Stimulated activated CD8-positive, alpha-beta memory T cell treated with anti-CD3 and anti-CD28 coated beads, Interleukin-12 subunit alpha, Interleukin-12 subunit beta, amount 100 ng/mL, for 4 hours (primary cell): ENCODE measurements around the gene NIT1.
"Not testable (repeated sequence)": the region's sequence is repeated elsewhere in the genome, so short reads cannot be mapped to it uniquely, and the experiment has no call there.

Experiments used
- DNase-seq: peaks from one replicate; pipeline ENCODE4 v3.0.0-alpha.2; 2020; ENCODE audit warnings: low read depth

The NIT1 gene

DNA sequence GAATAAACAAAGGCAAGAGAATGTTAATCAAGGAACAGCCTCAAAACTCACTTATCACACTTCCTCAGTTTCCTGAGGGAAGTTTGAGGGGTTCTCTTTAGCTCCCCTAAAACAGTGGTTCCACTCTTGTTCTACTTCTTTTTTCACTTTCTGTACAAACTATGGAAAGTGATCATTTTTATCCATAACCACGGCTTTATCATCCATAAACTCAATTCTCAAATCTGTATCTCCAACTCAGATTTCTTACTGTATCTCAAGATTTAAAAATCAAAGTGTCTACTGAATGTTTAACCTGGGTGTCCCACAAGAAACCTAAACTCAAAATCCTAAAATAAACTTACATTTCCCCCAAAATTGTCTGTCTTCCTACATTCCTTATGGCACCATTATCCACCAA is 4.0 kb upstream of the NIT1 start:
- DNase-seq: no peak

DNA sequence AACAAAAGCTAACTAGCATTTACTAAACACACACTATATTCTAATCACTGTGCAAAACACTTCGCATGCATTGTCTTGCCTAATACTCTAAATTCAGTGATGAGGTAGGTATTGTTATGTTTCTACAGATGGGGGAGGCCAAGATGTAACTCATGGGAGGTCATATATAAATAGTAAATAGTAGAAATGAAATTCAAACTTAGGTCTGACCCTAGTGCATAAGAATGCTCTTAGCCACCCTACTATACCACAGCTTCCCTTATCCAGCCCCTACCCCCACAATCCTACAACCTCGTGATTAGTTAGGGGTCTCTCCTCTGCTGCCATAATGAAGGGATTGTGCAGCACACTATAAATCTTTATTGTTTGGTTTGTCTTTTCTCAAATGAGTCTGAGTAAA is 3.3 kb upstream of the NIT1 start:
- DNase-seq: no peak

DNA sequence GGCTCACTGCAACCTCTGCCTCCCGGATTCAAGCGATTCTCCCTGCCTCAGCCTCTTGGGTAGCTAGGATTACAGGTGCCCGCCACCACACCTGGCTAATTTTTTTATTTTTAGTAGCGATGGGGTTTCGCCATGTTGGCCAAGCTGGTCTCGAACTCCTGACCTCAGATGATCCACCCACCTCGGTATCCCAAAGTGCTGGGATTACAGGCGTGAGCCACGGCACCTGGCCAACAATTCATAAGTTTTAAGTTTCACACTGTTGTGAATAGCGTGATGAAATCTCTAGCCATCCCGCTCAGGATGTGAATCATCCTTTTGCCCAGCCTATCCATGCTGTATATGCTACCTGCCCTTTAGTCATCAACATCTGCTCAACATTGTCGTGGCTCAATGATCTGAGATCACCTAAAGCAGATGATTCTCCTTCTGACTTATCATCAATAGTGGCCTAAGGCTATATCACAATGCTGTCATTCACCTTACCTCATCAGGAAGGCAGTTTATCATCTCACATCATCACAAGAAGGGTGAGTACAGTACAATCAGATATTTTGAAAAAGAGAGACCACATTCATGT is 2.7 kb upstream of the NIT1 start:
- DNase-seq: no peak

DNA sequence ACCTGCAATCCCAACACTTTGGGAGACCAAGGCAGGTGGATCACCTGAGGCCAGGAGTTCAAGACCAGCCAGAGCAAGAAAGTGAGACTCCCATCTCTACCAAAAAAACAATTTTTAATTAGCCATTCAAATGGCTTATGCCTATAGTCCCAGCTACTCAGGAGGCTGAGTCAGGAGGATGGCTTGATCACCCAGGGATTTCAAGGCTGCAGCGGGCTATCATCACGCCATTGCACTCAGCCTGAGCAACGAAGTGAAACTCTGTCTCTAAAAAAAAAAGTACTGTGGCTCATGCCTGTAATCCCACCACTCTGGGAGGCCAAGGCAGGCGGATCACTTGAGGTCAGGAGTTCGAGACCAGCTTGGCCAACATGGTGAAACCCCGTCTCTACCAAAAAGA is 1.9 kb upstream of the NIT1 start:
- DNase-seq: not testable (repeated sequence)

DNA sequence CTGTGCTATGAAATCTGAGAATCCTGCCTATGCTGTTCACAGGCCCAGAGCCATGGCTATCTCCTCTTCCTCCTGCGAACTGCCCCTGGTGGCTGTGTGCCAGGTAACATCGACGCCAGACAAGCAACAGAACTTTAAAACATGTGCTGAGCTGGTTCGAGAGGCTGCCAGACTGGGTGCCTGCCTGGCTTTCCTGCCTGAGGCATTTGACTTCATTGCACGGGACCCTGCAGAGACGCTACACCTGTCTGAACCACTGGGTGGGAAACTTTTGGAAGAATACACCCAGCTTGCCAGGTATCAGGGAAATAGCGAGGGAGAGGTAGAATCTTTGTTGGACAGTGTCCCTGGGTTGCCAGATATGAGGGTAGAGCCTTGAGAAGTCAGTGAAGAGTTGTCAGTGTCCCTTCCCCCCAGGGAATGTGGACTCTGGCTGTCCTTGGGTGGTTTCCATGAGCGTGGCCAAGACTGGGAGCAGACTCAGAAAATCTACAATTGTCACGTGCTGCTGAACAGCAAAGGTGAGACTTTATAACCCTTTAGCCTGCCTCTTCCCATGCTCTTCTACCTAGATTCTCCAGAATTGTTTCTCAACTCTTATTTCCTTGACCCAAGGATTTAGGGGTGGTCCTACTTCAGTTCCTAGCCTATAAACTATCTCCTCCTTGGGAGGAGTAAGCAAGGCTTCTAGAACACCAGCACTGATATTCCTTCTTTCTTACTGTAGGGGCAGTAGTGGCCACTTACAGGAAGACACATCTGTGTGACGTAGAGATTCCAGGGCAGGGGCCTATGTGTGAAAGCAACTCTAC is 1.4 kb downstream of the NIT1 start:
- no peak for DNase-seq

DNA sequence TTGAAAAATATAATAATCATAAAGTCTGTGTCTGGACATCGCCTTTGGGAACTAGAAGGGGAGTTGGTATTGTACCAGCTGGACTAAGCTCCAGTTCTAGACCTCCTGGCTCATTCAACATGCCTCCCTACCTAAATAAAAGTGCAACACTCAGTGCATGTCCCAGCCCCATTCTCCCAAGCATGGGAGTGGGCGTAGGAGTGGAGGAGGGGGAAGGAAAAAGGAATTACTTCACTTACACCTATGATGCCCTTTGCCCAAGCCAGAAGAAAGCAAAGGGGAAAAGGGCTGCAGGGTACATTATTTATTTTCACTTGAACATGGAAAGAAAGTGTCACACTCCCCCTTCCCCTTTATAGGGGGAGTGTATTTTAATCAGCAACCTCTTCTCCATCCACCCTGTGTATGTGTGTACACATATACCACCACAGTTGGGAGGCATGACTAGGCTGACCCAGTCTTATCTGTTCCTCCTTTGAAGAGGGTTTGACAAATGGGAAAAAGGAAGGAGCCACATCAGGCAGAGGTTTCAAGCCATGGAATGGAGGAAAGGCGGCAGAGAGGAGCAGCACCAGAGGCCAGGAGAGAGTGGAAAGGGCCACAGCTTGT is 3.2 kb downstream of the NIT1 start:
- DNase-seq: no peak

DNA sequence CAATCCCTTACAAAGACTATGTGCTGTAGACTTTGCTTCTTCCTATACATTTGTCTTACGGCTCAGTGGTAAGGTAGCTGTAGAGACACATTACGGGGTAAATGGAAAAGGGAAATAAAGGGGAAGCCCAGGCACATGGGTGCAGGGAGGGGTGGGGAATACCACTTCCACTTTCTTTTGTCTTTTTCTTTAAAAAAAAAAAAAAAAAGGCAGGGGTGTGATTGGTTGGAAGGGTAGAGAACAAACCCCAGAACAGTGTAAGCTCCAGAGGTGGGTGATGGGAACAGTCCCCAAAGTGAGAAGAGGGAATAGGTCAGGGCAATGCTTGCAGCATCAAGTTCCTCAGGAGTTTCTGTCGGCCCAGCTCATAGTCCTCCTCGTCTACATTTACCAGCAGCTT is 3.9 kb downstream of the NIT1 start:
- no peak for DNase-seq

DNA sequence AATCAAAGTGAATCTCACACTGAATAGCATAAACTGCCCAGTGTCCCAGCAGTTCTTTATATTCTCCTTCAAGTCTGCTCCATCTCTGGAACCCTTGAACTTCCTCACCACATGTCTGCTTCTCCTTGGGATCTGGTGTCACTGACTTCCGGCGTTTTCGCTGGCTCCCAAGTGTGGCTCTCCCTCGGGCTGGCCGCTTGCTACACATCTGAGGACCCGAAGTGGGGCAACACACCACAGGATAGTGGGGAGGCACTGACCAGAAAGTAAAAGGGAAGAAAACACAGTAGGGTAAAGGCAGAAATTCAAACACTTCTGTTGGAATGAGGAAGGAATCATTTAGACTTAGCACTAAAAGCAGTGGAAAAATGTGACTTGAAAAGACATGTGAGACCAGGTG is 5.1 kb downstream of the NIT1 start:
- DNase-seq: no peak

DNA sequence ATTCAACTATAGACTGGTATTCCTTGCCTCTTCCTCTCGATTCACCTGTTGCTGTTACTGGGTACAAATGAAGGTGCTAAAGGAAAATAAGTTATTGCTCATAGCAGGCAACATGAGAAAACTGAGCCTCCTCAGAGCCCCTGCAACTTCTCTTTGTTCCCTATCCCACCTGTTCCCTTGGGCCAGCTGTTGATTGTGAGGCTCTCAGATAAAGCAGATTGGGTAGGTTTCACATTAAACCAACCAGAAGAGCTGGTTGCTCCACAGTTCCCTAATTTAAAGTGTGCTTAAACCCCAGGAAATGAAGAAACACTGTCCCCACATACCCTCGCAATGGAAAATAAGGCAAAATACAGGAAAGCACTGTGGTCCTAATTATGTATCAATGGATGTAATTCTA is 9.7 kb downstream of the NIT1 start:
- no peak for DNase-seq

DNA sequence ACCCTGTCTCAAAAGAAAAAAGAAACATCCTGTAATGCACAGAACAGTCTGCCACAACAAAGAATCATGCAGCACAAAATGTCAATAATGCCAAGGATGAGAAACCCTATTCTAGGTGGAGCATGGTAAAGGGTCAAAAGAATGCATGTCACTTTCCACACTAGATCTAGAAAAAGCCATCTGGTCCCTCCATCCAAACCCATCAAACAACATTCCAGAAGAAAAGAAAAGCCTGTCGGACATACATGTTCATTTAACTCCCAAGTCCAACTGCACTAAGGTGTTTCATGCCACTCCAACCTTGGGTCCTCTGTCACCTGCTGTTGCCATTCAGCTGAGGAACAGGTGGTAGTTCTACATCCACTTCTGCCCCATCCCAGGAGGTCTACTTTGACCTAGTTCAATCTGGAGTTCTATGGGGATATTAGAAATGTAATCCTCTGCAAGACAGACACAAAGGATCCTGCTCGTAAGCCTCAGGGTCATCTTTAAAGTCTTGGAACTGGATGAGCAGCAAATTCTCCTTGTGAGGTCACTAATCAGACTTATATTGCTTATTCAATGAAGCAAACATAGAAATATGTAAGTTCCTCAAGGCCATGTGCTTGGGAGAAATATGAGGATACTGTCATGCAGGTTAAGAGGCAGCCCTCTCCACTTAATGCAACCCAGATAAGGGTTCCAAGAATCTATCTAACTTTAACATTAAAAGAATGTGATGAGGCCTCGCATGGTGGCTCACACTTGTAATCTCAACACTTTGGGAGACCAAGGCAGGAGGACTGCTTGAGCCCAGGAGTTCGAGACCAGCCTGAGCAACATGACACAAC is 10.9 kb downstream of the NIT1 start:
- DNase-seq: no peak

DNA sequence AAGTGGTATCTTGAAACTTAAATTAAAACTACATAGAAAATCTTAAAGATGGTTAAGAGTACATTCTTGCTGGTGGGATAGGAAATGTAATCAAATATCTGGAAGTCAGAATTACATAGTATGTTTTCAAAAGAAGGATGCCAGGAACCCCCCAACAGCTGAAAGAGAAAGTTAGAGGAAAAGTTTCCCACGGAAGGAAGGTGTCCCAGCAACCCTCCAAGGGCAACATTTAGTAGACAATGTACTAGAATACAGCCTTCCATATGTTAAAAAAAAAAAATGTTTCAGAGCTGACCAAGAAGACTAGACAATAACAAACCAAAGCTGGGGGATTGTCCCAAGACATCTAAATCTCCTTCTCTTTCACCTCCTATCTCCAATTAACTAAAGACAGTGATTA is 12.4 kb downstream of the NIT1 start:
- DNase-seq: no peak

DNA sequence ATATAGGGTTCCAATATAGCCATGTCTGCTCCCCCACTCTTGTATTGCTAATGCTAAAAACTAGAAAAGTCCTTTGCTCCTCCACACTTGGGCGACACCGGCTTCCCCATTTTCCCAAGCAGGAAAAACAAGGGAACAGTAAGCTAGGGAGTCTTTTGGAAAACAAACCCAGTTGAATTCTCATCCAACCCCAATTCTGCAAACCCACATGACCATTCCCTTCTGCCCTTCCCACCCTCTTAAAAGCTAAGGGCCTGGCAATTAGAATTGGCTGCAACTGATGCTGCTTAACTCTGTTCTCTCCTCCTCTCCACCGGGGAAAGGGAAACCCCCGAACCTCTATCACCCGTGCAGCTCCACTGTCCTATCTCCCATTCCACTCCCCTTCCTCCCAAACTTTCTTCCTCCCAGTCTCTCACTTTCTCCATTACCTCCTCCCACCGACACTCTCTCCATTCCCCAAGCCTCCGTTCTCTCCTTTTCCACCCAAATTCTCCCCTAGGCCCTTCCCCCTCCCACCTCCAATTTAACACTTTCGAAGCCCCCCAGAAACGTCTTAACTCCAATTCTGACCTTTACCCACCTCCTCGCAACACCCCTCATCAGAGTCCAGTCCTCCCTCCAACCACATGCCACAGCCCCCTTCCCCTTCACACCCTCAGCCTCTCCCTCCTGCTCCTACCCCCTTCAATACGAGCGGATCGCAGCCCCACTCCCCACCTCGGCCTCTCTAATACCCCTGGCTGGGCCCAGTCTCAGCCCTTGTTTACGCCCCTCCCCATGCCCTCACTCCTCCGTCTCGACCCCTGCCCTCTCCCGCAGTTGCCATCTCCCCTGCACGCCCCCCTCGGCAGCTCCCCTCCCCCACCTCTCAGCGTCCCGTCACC is 13.9 kb downstream of the NIT1 start:
- DNase-seq: no peak

DNA sequence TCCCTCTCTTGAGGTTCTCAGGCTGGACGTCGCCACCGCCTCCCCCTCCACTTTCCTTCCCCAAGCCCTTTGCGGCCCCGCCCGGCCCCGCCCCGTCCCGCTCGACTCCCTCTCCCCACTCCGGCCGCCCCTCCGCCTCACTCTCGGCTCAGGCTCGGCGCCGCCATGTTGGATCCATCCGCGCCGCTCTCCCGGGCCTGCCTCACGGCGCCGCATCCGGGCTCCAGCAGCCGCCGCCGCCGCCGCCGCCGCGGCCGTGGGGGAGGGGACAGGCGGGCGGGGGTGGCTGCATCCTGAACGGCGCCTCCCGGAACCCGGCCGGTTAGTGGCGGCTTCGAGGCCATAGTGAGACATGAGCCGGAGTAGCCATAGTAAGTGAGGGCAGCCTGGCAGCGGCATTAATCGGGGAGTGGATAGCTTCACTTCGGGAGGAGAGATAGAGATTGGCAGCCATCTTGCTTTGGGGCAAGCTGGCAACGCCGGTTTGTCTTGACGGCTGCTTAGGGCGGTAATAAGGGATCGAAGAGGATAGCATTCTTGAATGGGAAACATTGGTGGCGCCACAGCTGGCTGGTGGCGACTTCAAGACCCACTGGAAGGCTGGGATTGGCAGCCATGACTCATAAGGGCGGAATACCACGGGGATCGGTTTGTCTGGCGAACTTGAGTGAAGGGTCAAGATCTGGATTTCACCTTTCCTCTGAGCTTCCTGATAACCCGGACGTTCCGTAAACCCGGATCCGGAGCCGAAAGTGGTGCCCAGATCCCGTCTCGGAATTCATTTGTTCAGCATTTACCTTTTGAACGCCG is 14.7 kb downstream of the NIT1 start, which contains the start of gene DEDD:
TSS of gene DEDD (minus strand) at position 258 of the 810 bp plus-strand sequence. CDS start 8,205 bp downstream, outside the sequence.
- DNase-seq: peak; percentile 83

DNA sequence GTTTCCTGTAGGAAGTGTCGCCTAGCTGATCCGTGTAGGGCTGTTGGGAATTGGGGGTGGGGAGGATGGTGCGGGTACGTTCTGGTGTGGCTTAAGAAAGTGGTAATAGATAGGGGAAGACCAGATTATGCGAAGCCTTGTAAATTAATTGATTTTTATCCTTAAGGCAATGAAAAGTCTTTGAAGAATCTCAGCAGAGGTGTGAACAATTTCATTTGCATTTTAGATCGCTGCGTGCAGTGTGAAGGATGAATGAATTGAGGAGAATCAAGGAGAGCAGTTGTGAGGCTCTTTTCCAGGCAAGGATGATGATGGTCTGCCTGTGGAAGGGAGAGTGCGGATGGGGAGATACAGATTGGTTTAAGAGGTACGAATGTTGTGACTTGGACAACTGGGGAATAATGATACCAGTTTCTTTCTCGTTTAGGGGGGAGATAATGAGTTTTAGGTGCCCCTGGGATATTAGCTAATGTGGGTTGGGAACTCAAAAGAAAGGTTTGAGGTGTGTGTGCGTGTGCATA is 15.4 kb downstream of the NIT1 start:
- DNase-seq: no peak

DNA sequence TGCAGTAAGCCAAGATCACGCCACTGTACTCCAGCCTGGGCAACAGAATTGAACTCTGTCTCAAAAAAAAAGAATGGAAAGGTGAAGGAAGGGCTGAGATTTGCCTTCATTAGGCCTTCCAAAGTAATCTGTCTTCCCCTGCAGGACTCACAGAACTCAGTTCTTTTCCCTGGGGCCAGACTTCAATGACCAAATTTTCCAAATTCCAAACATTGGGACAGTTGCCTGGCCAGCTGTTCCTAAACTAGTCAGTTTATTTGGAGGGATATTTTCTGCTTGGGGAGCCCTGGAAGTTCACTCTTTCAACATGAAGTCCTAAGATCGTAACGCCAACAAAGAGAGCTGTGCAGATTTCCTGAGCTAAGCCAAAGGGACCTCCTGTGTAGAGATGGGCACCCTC is 20.0 kb downstream of the NIT1 start:
- no peak for DNase-seq

DNA sequence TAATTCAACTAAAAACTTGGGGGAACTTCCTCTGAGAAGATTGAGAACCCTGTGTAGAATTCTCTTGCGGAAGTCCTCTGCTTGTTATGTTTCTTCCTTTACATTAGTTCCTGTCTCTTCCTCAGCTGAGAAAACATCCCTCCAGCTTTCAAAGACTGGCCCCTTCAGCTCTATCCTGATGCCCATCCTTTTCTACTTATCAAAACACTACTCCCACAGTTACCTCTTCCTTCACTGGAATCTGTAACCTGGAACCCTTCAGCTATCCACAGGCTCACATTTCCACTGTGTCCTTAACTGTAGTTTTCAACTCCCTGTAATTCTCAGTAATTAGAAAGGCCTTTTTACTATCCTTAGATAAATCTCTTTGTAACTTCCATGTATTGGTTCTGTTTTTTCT is 20.5 kb downstream of the NIT1 start:
- no peak for DNase-seq

DNA sequence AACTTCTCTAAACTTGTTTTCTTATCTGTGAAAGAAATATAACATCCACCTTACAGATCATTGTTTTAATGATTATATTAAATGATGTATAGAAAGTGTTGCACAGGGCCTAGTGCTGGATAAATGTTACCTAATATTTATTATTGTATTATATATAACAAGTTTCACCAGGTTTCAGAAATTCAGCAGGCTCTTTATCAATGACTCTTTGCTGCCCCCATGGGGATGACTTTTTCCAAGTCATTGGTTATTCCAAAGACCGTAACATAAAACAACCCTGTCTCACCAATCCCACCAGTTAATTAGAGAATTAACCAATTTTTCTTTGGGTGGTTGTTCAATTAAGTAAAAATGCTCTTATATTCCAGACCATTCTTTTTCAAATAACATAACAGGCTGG is 21.9 kb downstream of the NIT1 start:
- no peak for DNase-seq

DNA sequence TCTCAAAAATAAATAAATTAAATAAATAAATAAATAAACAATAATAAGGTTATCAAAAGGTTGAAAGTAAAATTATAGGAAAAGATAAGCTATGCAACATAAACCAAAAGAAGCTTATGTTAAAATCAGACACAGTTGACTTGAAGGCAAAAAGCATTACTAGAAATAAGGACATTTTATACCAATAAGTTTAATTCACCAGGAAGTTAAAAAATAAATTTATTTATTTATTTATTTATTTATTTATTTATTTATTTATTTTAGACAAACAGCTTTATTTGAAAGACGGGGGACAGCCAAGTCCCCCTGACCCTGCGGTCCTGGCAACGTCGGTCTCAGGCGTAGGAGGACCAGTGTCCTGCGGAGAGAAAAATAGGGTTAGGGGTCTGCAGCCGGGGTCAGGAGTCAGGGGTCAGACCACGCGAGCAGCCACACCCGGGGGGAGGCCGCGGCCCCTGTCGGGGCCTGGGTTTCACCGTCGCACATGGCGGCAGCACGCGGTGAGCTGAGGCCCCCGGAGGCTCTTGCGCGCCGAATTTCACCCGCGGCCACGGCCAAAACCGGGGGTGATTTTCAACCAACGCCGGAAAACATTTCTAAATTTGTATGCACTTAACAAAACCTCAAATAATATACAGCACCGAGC is 23.0 kb downstream of the NIT1 start:
- no peak for DNase-seq

DNA sequence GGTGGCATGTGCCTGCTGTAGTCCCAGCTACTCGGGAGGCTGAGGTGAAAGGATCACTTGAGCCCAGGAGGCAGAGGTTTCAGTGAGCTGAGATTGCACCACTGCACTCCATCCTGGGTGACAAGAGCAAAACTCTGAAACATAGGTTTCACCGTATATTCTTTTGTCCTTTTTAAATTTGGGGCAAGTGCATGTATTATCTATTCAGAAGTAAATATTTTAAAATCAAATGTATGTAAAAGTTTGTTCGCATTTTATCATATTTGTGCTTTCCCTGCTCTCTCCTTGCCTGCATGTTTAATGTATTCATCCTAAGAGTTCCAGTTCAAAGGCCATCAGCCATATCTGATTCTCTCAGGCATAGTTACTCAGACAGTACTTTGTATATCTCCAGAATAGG is 27.9 kb downstream of the NIT1 start:
- DNase-seq: no peak

DNA sequence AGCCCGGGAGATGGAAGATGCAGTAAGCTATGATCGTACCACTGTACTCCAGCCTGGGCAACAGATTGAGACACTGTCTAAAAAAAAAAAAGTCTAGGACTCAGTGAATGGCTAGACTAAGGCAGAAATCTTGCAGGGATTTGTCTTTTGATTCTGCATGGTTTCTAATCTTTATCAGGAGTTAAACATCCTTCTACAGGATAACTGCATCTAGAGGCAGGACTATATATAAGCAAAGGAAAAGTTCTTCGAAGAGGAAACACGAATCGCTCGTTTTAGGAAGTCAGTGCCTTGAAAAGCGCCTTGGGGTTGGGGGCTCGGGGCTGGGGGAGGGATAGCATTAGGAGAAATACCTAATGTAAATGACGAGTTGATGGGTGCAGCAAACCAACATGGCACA is 35.3 kb downstream of the NIT1 start:
- DNase-seq: no peak
